OCI-LY1 (cell line): ENCODE results near the gene TRAK1.

Experiments used
- H2AFZ ChIP-seq: fragments of 200-600 bp; sonication (generic), shearing (Covaris generic); 2 replicates; pipeline ENCODE4 v1.6.0; 2014; ENCODE audit warnings: antibody characterized with exemption, mild to moderate bottlenecking, low read length
- H3F3A ChIP-seq: fragments of 200-600 bp; sonication (generic), shearing (Covaris generic); 2 replicates; pipeline ENCODE4 v1.6.0; 2014; ENCODE audit warnings: mild to moderate bottlenecking, antibody characterized with exemption, low read length, moderate library complexity; ENCODE audit not compliant: insufficient read depth
- H3K27ac ChIP-seq: fragments of 200-600 bp; sonication (generic); 2 replicates; pipeline ENCODE4 v1.5.1; 2014; ENCODE audit warnings: low read length, mixed run types, mild to moderate bottlenecking, low read depth; ENCODE audit not compliant: poor library complexity, severe bottlenecking
- H3K27me3 ChIP-seq: fragments of 200-600 bp; sonication (generic); 2 replicates; pipeline ENCODE4 v1.6.0; 2014; ENCODE audit warnings: antibody characterized with exemption, mild to moderate bottlenecking, low read length, moderate library complexity; ENCODE audit not compliant: insufficient read depth
- H3K36me3 ChIP-seq: fragments of 200-600 bp; sonication (generic); 2 replicates; pipeline ENCODE4 v1.6.1; 2014; ENCODE audit warnings: mild to moderate bottlenecking, antibody characterized with exemption, low read length, moderate library complexity, mixed read lengths; ENCODE audit not compliant: insufficient read depth
- H3K4me1 ChIP-seq: fragments of 200-600 bp; sonication (generic); 2 replicates; pipeline ENCODE4 v1.5.1; 2014; ENCODE audit warnings: mild to moderate bottlenecking, low read length, moderate library complexity; ENCODE audit not compliant: insufficient read depth, severe bottlenecking
- H3K4me2 ChIP-seq: fragments of 200-600 bp; sonication (generic), shearing (Covaris generic); 2 replicates; pipeline ENCODE4 v1.6.1; 2014; ENCODE audit warnings: low read length
- H3K4me3 ChIP-seq: fragments of 200-600 bp; sonication (generic); 2 replicates; pipeline ENCODE4 v1.5.1; 2014; ENCODE audit warnings: low read length, low read depth, mild to moderate bottlenecking, mixed read lengths; ENCODE audit not compliant: poor library complexity, severe bottlenecking
- H3K79me2 ChIP-seq: fragments of 200-600 bp; shearing (Covaris generic); 2 replicates; pipeline ENCODE4 v1.6.1; 2016; ENCODE audit warnings: mixed run types, low read length, mixed read lengths; ENCODE audit not compliant: insufficient read depth
- H3K9ac ChIP-seq: fragments of 200-600 bp; sonication (generic), shearing (Covaris generic); 2 replicates; pipeline ENCODE4 v1.6.1; 2014; ENCODE audit warnings: mild to moderate bottlenecking, low read length, mixed read lengths
- H3K9me2 ChIP-seq: fragments of 200-600 bp; sonication (generic), shearing (Covaris generic); 2 replicates; pipeline ENCODE4 v1.6.1; 2014; ENCODE audit warnings: low read depth, mild to moderate bottlenecking, low read length, mixed read lengths
- H3K9me3 ChIP-seq: fragments of 200-600 bp; shearing (Covaris generic); 2 replicates; pipeline ENCODE4 v1.6.1; 2014; ENCODE audit warnings: low read length, mixed read lengths
- H4K20me1 ChIP-seq: fragments of 200-600 bp; sonication (generic), shearing (Covaris generic); 2 replicates; pipeline ENCODE4 v1.6.0; 2016; ENCODE audit warnings: mild to moderate bottlenecking, low read length; ENCODE audit not compliant: insufficient read depth
- EZH2 ChIP-seq: fragments of 200-600 bp; sonication (generic), shearing (Covaris generic); IDR thresholded peaks from 2 replicates; pipeline ENCODE4 v1.8.0; 2017; ENCODE audit warnings: borderline replicate concordance, mixed run types, mild to moderate bottlenecking, antibody characterized with exemption, low read length, moderate library complexity, mixed read lengths
- TF ChIP-seq, protein P1 (sequence below): fragments of 200-600 bp; sonication (generic), shearing (Covaris generic); IDR thresholded peaks from 2 replicates; pipeline ENCODE4 v1.5.1; 2017; ENCODE audit warnings: mild to moderate bottlenecking, antibody characterized with exemption, low read length, moderate library complexity, mixed read lengths

The TRAK1 gene

DNA sequence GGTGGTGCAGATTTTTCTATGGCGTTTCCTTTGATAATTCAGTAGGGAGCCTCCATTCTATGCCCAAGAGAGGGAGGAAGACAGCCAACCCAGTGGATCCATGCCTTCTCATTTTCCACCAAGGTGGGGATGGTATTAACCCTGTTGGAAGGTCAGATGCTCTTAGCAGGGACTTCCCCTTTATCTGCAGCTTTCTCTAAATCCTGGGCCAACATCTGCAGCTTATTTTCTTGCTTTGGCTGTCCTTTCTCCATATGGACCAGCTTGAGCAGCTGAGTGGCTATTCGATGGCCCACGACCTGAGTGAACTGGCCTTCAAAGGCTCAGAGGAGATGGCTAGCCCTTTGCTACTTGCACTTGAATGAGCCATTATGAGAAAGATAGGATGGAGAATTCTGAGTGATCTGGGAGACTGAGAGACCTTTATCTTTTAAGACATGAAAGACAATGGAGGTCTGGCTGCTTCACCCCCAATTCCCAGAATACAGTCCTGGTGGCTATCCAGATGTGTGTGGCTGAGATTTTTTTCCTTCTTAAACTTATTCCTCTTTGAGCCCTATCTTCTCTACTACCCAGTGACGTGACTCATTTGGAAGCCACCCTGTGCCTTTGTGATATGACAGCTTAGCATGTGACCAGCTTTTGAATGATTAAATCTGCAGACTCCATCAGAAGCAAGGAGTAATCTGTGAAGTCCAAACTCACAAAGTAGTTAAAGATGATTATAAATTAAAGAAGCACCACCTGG, 39.6 kb upstream of the TRAK1 start:
- H3K4me3 ChIP-seq, result no peak overlapping the region
- H3K4me1 ChIP-seq, result peaks cover 76% of the 10 kb centered on the region
- H2AFZ ChIP-seq, result no peak overlapping the region
- peaks cover 82% of the 10 kb centered on the region for H3K79me2 ChIP-seq
- H3K36me3 ChIP-seq, result no peaks in the 10 kb centered on the region
- H3K27me3 ChIP-seq, result no peaks in the 10 kb centered on the region
- H3K9me3 ChIP-seq, result no peaks in the 10 kb centered on the region
- H4K20me1 ChIP-seq, result no peaks in the 10 kb centered on the region
- H3K4me2 ChIP-seq, result peak overlapping the region; percentile 22; the same call in 1 of the 2 replicates
- no peaks in the 10 kb centered on the region for H3K9me2 ChIP-seq
- H3K9ac ChIP-seq, result no peak overlapping the region; the same call in 1 of the 2 replicates
- no peaks in the 10 kb centered on the region for H3F3A ChIP-seq
- TF ChIP-seq, protein P1, sequence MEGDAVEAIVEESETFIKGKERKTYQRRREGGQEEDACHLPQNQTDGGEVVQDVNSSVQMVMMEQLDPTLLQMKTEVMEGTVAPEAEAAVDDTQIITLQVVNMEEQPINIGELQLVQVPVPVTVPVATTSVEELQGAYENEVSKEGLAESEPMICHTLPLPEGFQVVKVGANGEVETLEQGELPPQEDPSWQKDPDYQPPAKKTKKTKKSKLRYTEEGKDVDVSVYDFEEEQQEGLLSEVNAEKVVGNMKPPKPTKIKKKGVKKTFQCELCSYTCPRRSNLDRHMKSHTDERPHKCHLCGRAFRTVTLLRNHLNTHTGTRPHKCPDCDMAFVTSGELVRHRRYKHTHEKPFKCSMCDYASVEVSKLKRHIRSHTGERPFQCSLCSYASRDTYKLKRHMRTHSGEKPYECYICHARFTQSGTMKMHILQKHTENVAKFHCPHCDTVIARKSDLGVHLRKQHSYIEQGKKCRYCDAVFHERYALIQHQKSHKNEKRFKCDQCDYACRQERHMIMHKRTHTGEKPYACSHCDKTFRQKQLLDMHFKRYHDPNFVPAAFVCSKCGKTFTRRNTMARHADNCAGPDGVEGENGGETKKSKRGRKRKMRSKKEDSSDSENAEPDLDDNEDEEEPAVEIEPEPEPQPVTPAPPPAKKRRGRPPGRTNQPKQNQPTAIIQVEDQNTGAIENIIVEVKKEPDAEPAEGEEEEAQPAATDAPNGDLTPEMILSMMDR, result no peak
- TF ChIP-seq EZH2, result no peak
- peak overlapping the region; percentile 67 for H3K27ac ChIP-seq

DNA sequence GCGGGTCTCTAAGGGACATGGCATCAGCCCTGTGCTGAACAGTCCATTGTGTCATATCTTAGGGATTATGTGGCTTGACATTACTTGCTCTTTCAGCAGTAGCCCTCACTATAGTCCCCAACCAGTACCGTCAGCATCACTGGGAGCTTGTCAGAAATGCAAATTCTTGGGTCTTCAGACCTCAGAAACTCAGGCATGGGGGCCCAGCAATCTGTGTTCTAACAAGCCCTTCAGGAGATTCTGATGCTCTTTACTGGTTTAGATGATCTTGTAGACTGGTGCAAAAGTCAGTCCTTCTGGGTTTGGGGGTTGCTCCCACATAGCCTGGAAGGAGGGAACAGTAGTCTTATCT, 39.0 kb upstream of the TRAK1 start:
- Histone ChIP-seq H3K9ac (no peak overlapping the region; the same call in 1 of the 2 replicates), H3K4me1 (peaks cover 76% of the 10 kb centered on the region), H3K9me2 (no peaks in the 10 kb centered on the region), H3K27ac (peak overlapping the region; percentile 67), H2AFZ (no peak overlapping the region), H3K79me2 (peaks cover 82% of the 10 kb centered on the region), H3K4me3 (no peak overlapping the region), H3K4me2 (peak overlapping the region; percentile 22; the same call in 1 of the 2 replicates), H3K9me3 (no peaks in the 10 kb centered on the region), H3F3A (no peaks in the 10 kb centered on the region), H3K36me3 (no peaks in the 10 kb centered on the region), H3K27me3 (no peaks in the 10 kb centered on the region), H4K20me1 (no peaks in the 10 kb centered on the region)
- TF ChIP-seq, protein P1, result no peak
- TF ChIP-seq EZH2, result no peak

DNA sequence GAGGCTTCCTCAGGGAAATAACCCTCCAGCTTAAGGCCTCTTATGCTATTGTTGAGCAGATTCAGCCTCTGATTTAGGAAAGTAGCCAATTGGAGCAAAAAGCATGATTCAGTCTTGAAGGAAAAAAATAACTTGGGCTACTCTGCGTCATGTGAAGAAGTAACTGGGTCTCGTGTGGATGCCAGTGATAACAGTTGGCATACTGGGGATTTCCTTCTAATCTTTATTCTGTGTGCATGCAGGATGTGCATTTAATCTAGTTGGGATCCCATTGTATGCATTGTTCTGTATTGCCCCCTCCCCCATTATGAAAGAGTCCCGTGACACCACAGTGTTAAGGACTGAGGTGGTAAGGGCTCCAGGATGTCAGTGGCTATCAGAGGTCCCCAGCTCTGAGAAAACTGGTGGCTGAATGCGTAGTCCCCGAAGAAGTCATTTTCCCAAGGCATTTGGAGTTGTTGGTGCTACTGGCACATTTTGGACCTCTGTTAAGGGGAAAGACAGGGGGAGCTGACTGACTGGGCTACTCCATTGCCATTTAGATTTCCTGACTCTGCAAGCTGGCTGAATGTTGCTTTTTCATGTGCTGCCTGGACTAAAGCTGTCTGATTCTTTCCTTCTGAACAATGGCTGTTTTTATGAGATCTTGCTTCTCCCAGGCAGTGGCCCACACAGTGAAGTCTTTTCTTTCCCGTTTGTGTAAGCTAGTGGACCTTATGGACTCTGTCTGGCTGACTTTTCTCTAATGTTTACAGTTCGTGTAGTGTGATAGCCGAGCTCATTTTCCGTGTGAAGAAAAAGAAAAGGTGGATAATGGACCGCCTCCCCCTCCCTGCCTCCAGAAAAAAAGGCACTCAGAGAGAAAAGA, 38.4 kb upstream of the TRAK1 start:
- H3K4me1 ChIP-seq, result peaks cover 76% of the 10 kb centered on the region
- H3F3A ChIP-seq, result no peaks in the 10 kb centered on the region
- H3K9me2 ChIP-seq, result no peaks in the 10 kb centered on the region
- H3K4me2 ChIP-seq, result peak overlapping the region; percentile 22; the same call in 1 of the 2 replicates
- H3K79me2 ChIP-seq, result peaks cover 79% of the 10 kb centered on the region
- peak overlapping the region; percentile 67 for H3K27ac ChIP-seq
- H2AFZ ChIP-seq, result no peak overlapping the region
- no peak overlapping the region; the same call in 1 of the 2 replicates for H3K9ac ChIP-seq
- H3K4me3 ChIP-seq, result no peak overlapping the region
- H3K27me3 ChIP-seq, result no peaks in the 10 kb centered on the region
- no peaks in the 10 kb centered on the region for H4K20me1 ChIP-seq
- no peaks in the 10 kb centered on the region for H3K9me3 ChIP-seq
- TF ChIP-seq EZH2, result no peak
- TF ChIP-seq, protein P1, result no peak
- no peaks in the 10 kb centered on the region for H3K36me3 ChIP-seq
